SK-N-MC (cell line): ENCODE data around the gene ABCB9.

Source experiments
- DNase-seq: peaks from one replicate; pipeline ENCODE4 v3.0.0-alpha.2; 2011; ENCODE audit warnings: low read depth, low spot score
- H3K27ac ChIP-seq: fragments of 200-600 bp; sonication (generic); 2 replicates; pipeline ENCODE4 v1.5.1; 2016; ENCODE audit warnings: mixed run types
- H3K36me3 ChIP-seq: fragments of 200-600 bp; sonication (generic); 2 replicates; pipeline ENCODE4 v1.6.1; 2017; ENCODE audit warnings: antibody characterized with exemption, low read length, mixed read lengths; ENCODE audit not compliant: insufficient read depth
- H3K4me3 ChIP-seq: fragments of 200-600 bp; sonication (generic); 2 replicates; pipeline ENCODE4 v1.5.1; 2016
- H3K9ac ChIP-seq: fragments of 200-600 bp; sonication (generic); 2 replicates; pipeline ENCODE4 v1.8.0; 2017; ENCODE audit warnings: mixed run types, mixed read lengths; ENCODE audit not compliant: insufficient read length
- H3K9me3 ChIP-seq: fragments of 200-600 bp; sonication (generic); 2 replicates; pipeline ENCODE4 v1.6.1; 2017; ENCODE audit warnings: low read depth, mild to moderate bottlenecking, antibody characterized with exemption, low read length, moderate library complexity, mixed read lengths
- EZH2 ChIP-seq: fragments of 200-600 bp; sonication (generic); IDR thresholded peaks from one replicate; pipeline ENCODE4 v1.6.1; 2017; ENCODE audit warnings: antibody characterized with exemption
- FOXP2 ChIP-seq: optimal IDR thresholded peaks from 2 replicates; pipeline ENCODE3; 2011; ENCODE audit warnings: mild to moderate bottlenecking, moderate library complexity; ENCODE audit not compliant: insufficient read depth; ENCODE audit errors: extremely low read length, control extremely low read depth
- POLR2AphosphoS5 ChIP-seq: IDR thresholded peaks from 2 replicates; pipeline ENCODE4 v1.6.1; 2012; ENCODE audit warnings: mild to moderate bottlenecking, low read depth, low read length, borderline replicate concordance

The ABCB9 gene

GRCh38 chr12:122990961-122991622 is 24.8 kb upstream of the ABCB9 start:
- H3K36me3 ChIP-seq = no peaks in the 10 kb centered on the region
- no peak overlapping the region for H3K4me3 ChIP-seq
- H3K9me3 ChIP-seq = no peaks in the 10 kb centered on the region
- TF ChIP-seq POLR2AphosphoS5 = no peak
- no peak for TF ChIP-seq EZH2
- no peak for TF ChIP-seq FOXP2
- DNase-seq = no peak
- H3K27ac ChIP-seq = no peak overlapping the region
- no peak overlapping the region for H3K9ac ChIP-seq

GRCh38 chr12:122990561-122990960 is 24.3 kb upstream of the ABCB9 start:
- Histone ChIP-seq H3K9me3 (no peaks in the 10 kb centered on the region), H3K27ac (no peak overlapping the region), H3K9ac (no peak overlapping the region), H3K36me3 (no peaks in the 10 kb centered on the region), H3K4me3 (no peak overlapping the region)
- no peak for DNase-seq
- no peak for TF ChIP-seq EZH2
- TF ChIP-seq POLR2AphosphoS5 = no peak
- no peak for TF ChIP-seq FOXP2

- TF ChIP-seq FOXP2 (no peak), EZH2 (no peak), POLR2AphosphoS5 (no peak)
- Histone ChIP-seq H3K9me3 (no peaks in the 10 kb centered on the region), H3K9ac (no peak overlapping the region), H3K36me3 (no peaks in the 10 kb centered on the region), H3K27ac (no peak overlapping the region), H3K4me3 (no peak overlapping the region)
- DNase-seq = no peak
These were observed 23.7 kb upstream of the ABCB9 start for GRCh38 chr12:122989874-122990419.

- H3K36me3 ChIP-seq = no peaks in the 10 kb centered on the region
- H3K9me3 ChIP-seq = no peaks in the 10 kb centered on the region
- no peak overlapping the region for H3K4me3 ChIP-seq
- DNase-seq = no peak
- no peak overlapping the region for H3K27ac ChIP-seq
- TF ChIP-seq FOXP2 = no peak
- TF ChIP-seq POLR2AphosphoS5 = no peak
- no peak for TF ChIP-seq EZH2
- H3K9ac ChIP-seq = no peak overlapping the region
These were observed 23.1 kb upstream of the ABCB9 start for GRCh38 chr12:122989225-122989839.

GRCh38 chr12:122988612-122989212 is 22.4 kb upstream of the ABCB9 start:
- no peak for DNase-seq
- no peaks in the 10 kb centered on the region for H3K36me3 ChIP-seq
- no peak overlapping the region for H3K4me3 ChIP-seq
- H3K9ac ChIP-seq = no peak overlapping the region
- TF ChIP-seq EZH2 (no peak), POLR2AphosphoS5 (no peak), FOXP2 (no peak)
- H3K9me3 ChIP-seq = no peaks in the 10 kb centered on the region
- no peak overlapping the region for H3K27ac ChIP-seq

GRCh38 chr12:122988036-122988435 is 21.8 kb upstream of the ABCB9 start:
- no peaks in the 10 kb centered on the region for H3K9me3 ChIP-seq
- no peak overlapping the region for H3K27ac ChIP-seq
- H3K36me3 ChIP-seq = peaks cover 2% of the 10 kb centered on the region; the same call in 1 of the 2 replicates
- no peak overlapping the region for H3K4me3 ChIP-seq
- no peak for DNase-seq
- TF ChIP-seq FOXP2 (no peak), POLR2AphosphoS5 (no peak), EZH2 (no peak)
- no peak overlapping the region for H3K9ac ChIP-seq

- no peak overlapping the region for H3K4me3 ChIP-seq
- no peak for DNase-seq
- no peaks in the 10 kb centered on the region for H3K9me3 ChIP-seq
- H3K36me3 ChIP-seq = peaks cover 7% of the 10 kb centered on the region; the same call in 1 of the 2 replicates
- no peak overlapping the region for H3K27ac ChIP-seq
- H3K9ac ChIP-seq = no peak overlapping the region
- no peak for TF ChIP-seq POLR2AphosphoS5
- no peak for TF ChIP-seq FOXP2
- no peak for TF ChIP-seq EZH2
These were observed 21.1 kb upstream of the ABCB9 start for GRCh38 chr12:122987086-122987951.

GRCh38 chr12:122986258-122986871 is 20.1 kb upstream of the ABCB9 start:
- Histone ChIP-seq H3K36me3 (peaks cover 7% of the 10 kb centered on the region; the same call in 1 of the 2 replicates), H3K9ac (no peak overlapping the region), H3K27ac (no peak overlapping the region), H3K4me3 (no peak overlapping the region), H3K9me3 (no peaks in the 10 kb centered on the region)
- TF ChIP-seq POLR2AphosphoS5 = no peak
- TF ChIP-seq FOXP2 = no peak
- no peak for TF ChIP-seq EZH2
- no peak for DNase-seq
